ENCODE data around the gene KBTBD4. TPM values are rescaled to one million over a fixed set of nuclear protein-coding genes. Genes with fewer than 3 reads are reported as not detected.
A peak's percentile ranks its signal among the peaks of the same experiment; 100 is the strongest.

The KBTBD4 gene
- polyA plus RNA-seq, 2 of the 4 experiments (the other 2 are of a cell fraction) = 21.0 to 22.8 TPM

- peak within 1 kb of the TSS; percentile 95 to 96 for H3K27ac ChIP-seq
- FAIRE-seq (no peak), ATAC-seq (peak; percentile 95 to 97), DNase-seq (ENCODE audit: low read depth in 1 of 2, low spot score in 1 of 2) (peak; percentile 55 to 70)
- POLR2A ChIA-PET = interaction anchor here (0.6 to 1.9 kb wide), 3 partner anchors 8 to 21 kb away, joined by 3 to 6 read pairs (median 4); partner anchors contain the start of genes FAM180B, KBTBD4 and NDUFS3
- H3K4me1 ChIP-seq = peaks cover 17% of the 10 kb centered on the region
- H3K4me3 ChIP-seq = peak within 1 kb of the TSS; percentile 92
- WGBS (ENCODE audit: missing lambda C conversion rate) = 14% methylated on average over 15 of the region's 86 CpGs
- peak within 1 kb of the TSS; percentile 98 for H3K4me2 ChIP-seq
- H3K9me3 ChIP-seq = no peaks in the 10 kb centered on the region
- CTCF ChIA-PET = interaction anchor here (1.1 to 3.4 kb wide), 6 partner anchors 8 to 151 kb away, joined by 3 to 15 read pairs (median 4); partner anchors contain the start of gene CELF1
- TF ChIP-seq NPAS2 (CRISPR knock-in tag; IDR thresholded peaks at IDR 0.05; ENCODE audit: borderline replicate concordance) (no peak), EHF (CRISPR knock-in tag; IDR thresholded peaks at IDR 0.05) (peak; percentile 82; the same call in 1 of the 2 replicates), ZFP36 (IDR thresholded peaks at IDR 0.05; ENCODE audit: borderline replicate concordance, partially characterized antibody) (no peak), CHD4 (IDR thresholded peaks at IDR 0.05; ENCODE audit: borderline replicate concordance) (no peak), SMC3 (IDR thresholded peaks at IDR 0.05) (no peak), PHF8 (IDR thresholded peaks at IDR 0.05; ENCODE audit: borderline replicate concordance, low read depth) (peak; percentile 97), MYC (IDR thresholded peaks at IDR 0.05; ENCODE audit: borderline replicate concordance, low read length) (no peak), TP53 (CRISPR knock-in tag; IDR thresholded peaks at IDR 0.05) (peak; percentile 75), CHD2 (IDR thresholded peaks at IDR 0.05; ENCODE audit: low read length, partially characterized antibody) (peak; percentile 76), RNF2 (IDR thresholded peaks at IDR 0.05; ENCODE audit: borderline replicate concordance, low read depth) (no peak), KDM5A (IDR thresholded peaks at IDR 0.05) (peak; percentile 66; the same call in 1 of the 2 replicates), RFX5 (IDR thresholded peaks at IDR 0.05) (no peak), FOSB (CRISPR knock-in tag; IDR thresholded peaks at IDR 0.05) (no peak), HDAC2 (IDR thresholded peaks at IDR 0.05) (no peak), GATA3 (IDR thresholded peaks at IDR 0.05; ENCODE audit: borderline replicate concordance) (no peak), HEYL (CRISPR knock-in tag; IDR thresholded peaks at IDR 0.05) (no peak), HOXB13 (CRISPR knock-in tag; IDR thresholded peaks at IDR 0.05; ENCODE audit: low read depth) (peak; percentile 85), HES2 (IDR thresholded peaks at IDR 0.05) (no peak), HOXB5 (CRISPR knock-in tag; IDR thresholded peaks at IDR 0.05) (peak; percentile 77), FOSL2 (IDR thresholded peaks at IDR 0.05) (no peak), FOSL2 (CRISPR knock-in tag; IDR thresholded peaks at IDR 0.05) (no peak), HMGXB4 (CRISPR knock-in tag; IDR thresholded peaks at IDR 0.05; ENCODE audit: borderline replicate concordance) (no peak), HOXA7 (CRISPR knock-in tag; IDR thresholded peaks at IDR 0.05) (no peak), NFE2L2 (conservative IDR thresholded peaks at IDR 0.05; ENCODE audit: low read length) (no peak), RCOR1 (IDR thresholded peaks at IDR 0.05; ENCODE audit: low read depth, low read length) (no peak), NR3C1 (IDR thresholded peaks at IDR 0.05) (no peak), JUNB (IDR thresholded peaks at IDR 0.05) (no peak), POLR2AphosphoS2 (conservative IDR thresholded peaks at IDR 0.05; ENCODE audit: low read length) (no peak), ZNF302 (CRISPR knock-in tag; IDR thresholded peaks at IDR 0.05) (no peak), MAZ (IDR thresholded peaks at IDR 0.05; ENCODE audit: borderline replicate concordance, low read depth, low read length) (no peak), CBX2 (IDR thresholded peaks at IDR 0.05; ENCODE audit: borderline replicate concordance, low read depth) (no peak)
- TF ChIP-seq, protein P1, sequence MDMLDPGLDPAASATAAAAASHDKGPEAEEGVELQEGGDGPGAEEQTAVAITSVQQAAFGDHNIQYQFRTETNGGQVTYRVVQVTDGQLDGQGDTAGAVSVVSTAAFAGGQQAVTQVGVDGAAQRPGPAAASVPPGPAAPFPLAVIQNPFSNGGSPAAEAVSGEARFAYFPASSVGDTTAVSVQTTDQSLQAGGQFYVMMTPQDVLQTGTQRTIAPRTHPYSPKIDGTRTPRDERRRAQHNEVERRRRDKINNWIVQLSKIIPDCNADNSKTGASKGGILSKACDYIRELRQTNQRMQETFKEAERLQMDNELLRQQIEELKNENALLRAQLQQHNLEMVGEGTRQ (IDR thresholded peaks at IDR 0.05) = no peak
- TF ChIP-seq, protein P2, sequence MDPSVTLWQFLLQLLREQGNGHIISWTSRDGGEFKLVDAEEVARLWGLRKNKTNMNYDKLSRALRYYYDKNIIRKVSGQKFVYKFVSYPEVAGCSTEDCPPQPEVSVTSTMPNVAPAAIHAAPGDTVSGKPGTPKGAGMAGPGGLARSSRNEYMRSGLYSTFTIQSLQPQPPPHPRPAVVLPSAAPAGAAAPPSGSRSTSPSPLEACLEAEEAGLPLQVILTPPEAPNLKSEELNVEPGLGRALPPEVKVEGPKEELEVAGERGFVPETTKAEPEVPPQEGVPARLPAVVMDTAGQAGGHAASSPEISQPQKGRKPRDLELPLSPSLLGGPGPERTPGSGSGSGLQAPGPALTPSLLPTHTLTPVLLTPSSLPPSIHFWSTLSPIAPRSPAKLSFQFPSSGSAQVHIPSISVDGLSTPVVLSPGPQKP (IDR thresholded peaks at IDR 0.05; ENCODE audit: low read depth, low read length) = no peak
- TF ChIP-seq, protein P3, sequence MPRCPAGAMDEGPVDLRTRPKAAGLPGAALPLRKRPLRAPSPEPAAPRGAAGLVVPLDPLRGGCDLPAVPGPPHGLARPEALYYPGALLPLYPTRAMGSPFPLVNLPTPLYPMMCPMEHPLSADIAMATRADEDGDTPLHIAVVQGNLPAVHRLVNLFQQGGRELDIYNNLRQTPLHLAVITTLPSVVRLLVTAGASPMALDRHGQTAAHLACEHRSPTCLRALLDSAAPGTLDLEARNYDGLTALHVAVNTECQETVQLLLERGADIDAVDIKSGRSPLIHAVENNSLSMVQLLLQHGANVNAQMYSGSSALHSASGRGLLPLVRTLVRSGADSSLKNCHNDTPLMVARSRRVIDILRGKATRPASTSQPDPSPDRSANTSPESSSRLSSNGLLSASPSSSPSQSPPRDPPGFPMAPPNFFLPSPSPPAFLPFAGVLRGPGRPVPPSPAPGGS (IDR thresholded peaks at IDR 0.05) = peak; percentile 75; the same call in 1 of the 3 replicates
Measured at GRCh38 chr11:47565340-47566148, 13.2 kb downstream of the KBTBD4 start, which contains the start of gene PTPMT1. Gene PTPMT1, plus strand, starts transcription at chr11:47565599. Its CDS starts 24 bp downstream, at chr11:47565623.
